K562 (cell line): Measurements from ENCODE around the gene OTULIN. TPM values are rescaled to one million over a fixed set of nuclear protein-coding genes. Genes with fewer than 3 reads are reported as not detected.

Experiments
- ATAC-seq: fragments of 200-7000 bp; cut with Tn5 transposase; 3 replicates; pipeline ENCODE4 v1.9.1; 2020; ENCODE audit warnings: moderate library complexity
- BruUV-seq: library from RNA; stranded (reverse); fragments of 400-500 nt; replicated peaks from 2 replicates; lab custom pipeline; 2021; lab: Mats Ljungman, UMichigan
- CTCF ChIA-PET: fragments of 300-600 bp; formaldehyde crosslinking; extraction: SDS; loops from one replicate; lab custom pipeline; 2021; ENCODE audit warnings: low intra/inter-chr PET ratio; lab: Yijun Ruan, JAX
- POLR2A ChIA-PET: fragments of 300-600, 350-650 bp; sonication (Branson Sonifier 250); formaldehyde crosslinking; extraction: SDS; loops from one replicate; lab custom pipeline; 2021; ENCODE audit warnings: antibody characterized with exemption, inconsistent platforms; lab: Yijun Ruan, JAX
- DNase-seq, 4 experiments: peaks; one replicate each; pipeline versions ENCODE4 v3.0.0 to v3.0.0-alpha.2; 2011 to 2018; ENCODE audit warnings: low spot score in 3 of 4, mixed read lengths in 3 of 4; ENCODE audit errors: extremely low read depth in 1 of 4
- FAIRE-seq: peaks from 2 replicates; lab custom pipeline; 2011; peaks lifted over from hg19 to GRCh38; lab: Jason Lieb, UNC
- H2AFZ ChIP-seq: 2 replicates; pipeline ENCODE4 v1.6.0; 2011; ENCODE audit warnings: low read depth, low read length, control low read depth, inconsistent platforms
- H3K27ac ChIP-seq: fragments of 200-600 bp; 3 replicates; pipeline ENCODE4 v1.8.0; 2011; ENCODE audit warnings: low read depth, mild to moderate bottlenecking, control low read depth, inconsistent platforms, low read length, moderate library complexity, mixed read lengths; ENCODE audit errors: extremely low read depth
- H3K27me3 ChIP-seq, 2 experiments: fragments of 300-600 bp in 1 of 2; 2 replicates in 1 of 2; 3 replicates in 1 of 2; pipeline versions ENCODE4 v1.6.0 to v1.8.0; 2011; ENCODE audit warnings: inconsistent platforms in 2 of 2, low read length in 2 of 2, mild to moderate bottlenecking in 1 of 2, mixed read lengths in 1 of 2, moderate library complexity in 1 of 2; ENCODE audit not compliant: control insufficient read depth in 2 of 2, insufficient read depth in 2 of 2
- H3K36me3 ChIP-seq: fragments of 300-600 bp; 3 replicates; pipeline ENCODE4 v1.8.0; 2011; ENCODE audit warnings: mild to moderate bottlenecking, low read length, inconsistent platforms; ENCODE audit not compliant: control insufficient read depth, insufficient read depth
- H3K4me1 ChIP-seq, 2 experiments: fragments of 200-600 bp in 1 of 2; replicated peaks in 1 of 2; 2 replicates in 1 of 2; 3 replicates in 1 of 2; pipeline versions ENCODE4 v1.5.1 to v1.8.0; 2011; ENCODE audit warnings: inconsistent platforms in 2 of 2, low read length in 2 of 2, mild to moderate bottlenecking in 1 of 2, mixed read lengths in 1 of 2, moderate library complexity in 1 of 2; ENCODE audit not compliant: control insufficient read depth in 2 of 2, insufficient read depth in 2 of 2
- H3K4me2 ChIP-seq: 2 replicates; pipeline ENCODE4 v1.6.1; 2011; ENCODE audit warnings: low read length, control low read depth, inconsistent platforms, mixed read lengths; ENCODE audit not compliant: insufficient read depth
- H3K4me3 ChIP-seq: fragments of 200-600 bp; sonication (generic), shearing (Covaris generic); 2 replicates; pipeline ENCODE4 v1.5.1; 2016; ENCODE audit warnings: control low read depth, inconsistent platforms
- H3K79me2 ChIP-seq: fragments of 200-600 bp; 3 replicates; pipeline ENCODE4 v1.8.0; 2011; ENCODE audit warnings: low read length, inconsistent platforms; ENCODE audit not compliant: control insufficient read depth, insufficient read depth
- H3K9ac ChIP-seq, 2 experiments: 2 replicates each; pipeline versions ENCODE4 v1.6.0 to v1.6.1; 2011; ENCODE audit warnings: low read depth in 2 of 2, low read length in 2 of 2, control low read depth in 1 of 2, inconsistent platforms in 1 of 2, mild to moderate bottlenecking in 1 of 2, mixed read lengths in 1 of 2; ENCODE audit not compliant: insufficient read depth in 1 of 2
- H3K9me1 ChIP-seq: one replicate; pipeline ENCODE4 v1.6.0; 2011; ENCODE audit warnings: inconsistent platforms, mild to moderate bottlenecking, low read length, moderate library complexity; ENCODE audit not compliant: control insufficient read depth, insufficient read depth
- H3K9me3 ChIP-seq: replicated peaks from 2 replicates; pipeline ENCODE4 v1.5.1; 2011; ENCODE audit warnings: low read depth, low read length, inconsistent platforms; ENCODE audit not compliant: control insufficient read depth, insufficient read depth
- H4K20me1 ChIP-seq: replicated peaks from 2 replicates; pipeline ENCODE4 v1.6.1; 2011; ENCODE audit warnings: low read length, inconsistent platforms, mixed read lengths; ENCODE audit not compliant: control insufficient read depth, insufficient read depth
- C11orf30 ChIP-seq: fragments of 450-650 bp; IDR thresholded peaks from 2 replicates; pipeline ENCODE4 v1.6.1; 2016; ENCODE audit warnings: low read depth, mild to moderate bottlenecking
- HINFP ChIP-seq: fragments of 450-650 bp; conservative IDR thresholded peaks from 2 replicates; pipeline ENCODE4 v1.6.1; 2016; ENCODE audit warnings: missing genetic modification characterization, low read depth, mild to moderate bottlenecking, control low read depth, missing compliant biosample characterization
- SIX5 ChIP-seq, 2 experiments: IDR thresholded peaks; 2 replicates each; pipeline ENCODE4 v1.6.1; 2011; ENCODE audit warnings: low read length in 2 of 2, borderline replicate concordance in 1 of 2, low read depth in 1 of 2, mild to moderate bottlenecking in 1 of 2, moderate library complexity in 1 of 2; ENCODE audit not compliant: insufficient read depth in 1 of 2
- SMAD3 ChIP-seq: fragments of 450-650 bp; formaldehyde crosslinking; conservative IDR thresholded peaks from 2 replicates; pipeline ENCODE4 v1.4.0; 2020; ENCODE audit warnings: mild to moderate bottlenecking
- SRF ChIP-seq, 2 experiments: fragments of 250-450, 450-650 bp in 1 of 2; sonication (Bioruptor Pico) in 1 of 2; sonication (generic) in 1 of 2; formaldehyde crosslinking; IDR thresholded peaks; 2 replicates each; pipeline versions ENCODE4 v1.5.0 to v1.5.1; 2020 to 2022; ENCODE audit warnings: mild to moderate bottlenecking in 1 of 2, missing genetic modification reagents in 1 of 2
- TEAD4 ChIP-seq, 2 experiments: sonication (generic) in 1 of 2; formaldehyde crosslinking in 1 of 2; IDR thresholded peaks; 2 replicates each; pipeline versions ENCODE4 v1.6.1 to v1.8.0; 2012 to 2022; ENCODE audit warnings: borderline replicate concordance in 1 of 2, inconsistent platforms in 1 of 2, low read length in 1 of 2, mild to moderate bottlenecking in 1 of 2, missing genetic modification reagents in 1 of 2
- ZNF224 ChIP-seq: sonication (generic); formaldehyde crosslinking; IDR thresholded peaks from 2 replicates; pipeline ENCODE4 v1.8.0; 2022; ENCODE audit warnings: mild to moderate bottlenecking, missing genetic modification reagents
- ZNF24 ChIP-seq: fragments of 450-650 bp; IDR thresholded peaks from 2 replicates; pipeline ENCODE4 v1.6.1; 2016
- ZZZ3 ChIP-seq: fragments of 450-650 bp; IDR thresholded peaks from 2 replicates; pipeline ENCODE4 v1.6.1; 2016; ENCODE audit warnings: antibody characterized with exemption, mild to moderate bottlenecking, moderate library complexity
- WGBS: fragments of 100-300 bp; shearing (Covaris generic); methylation state at CpG from one replicate; pipeline ENCODE4 v1.1.6; 2016; ENCODE audit warnings: low coverage, mixed read lengths; ENCODE audit not compliant: insufficient coverage; ENCODE audit errors: missing lambda C conversion rate; 5-methylcytosine and 5-hydroxymethylcytosine counted together
- in situ Hi-C: fragments of 300-500 bp; cut with MboI; formaldehyde crosslinking; loops from 4 replicates; pipeline ENCODE4 v1.15.0; 2018; ENCODE audit warnings: inconsistent platforms, mixed read lengths
- intact Hi-C: fragments of 100-400 bp; cut with micrococcal nuclease; formaldehyde crosslinking; loops from 2 replicates; pipeline ENCODE4 v1.14.2; 2022
- polyA plus RNA-seq, 8 experiments: library from polyadenylated mRNA; depleted of rRNA in 4 of 8; stranded (reverse) in 5 of 8; unstranded in 3 of 8; fragments of >200 nt; fragmentation: Nextera tagmentation in 2 of 8; fragmentation: Illumina TruSeq in 1 of 8; extraction: Ambion mirVana in 2 of 8; extraction: Trizol in 1 of 8; gene quantifications; 2 replicates each; pipeline versions ENCODE4 v1.2.1 to v1.2.3, GENCODE V29; 2011 to 2014; ENCODE audit warnings: inconsistent platforms in 1 of 8, missing spikeins in 1 of 8
- total RNA-seq, 7 experiments: library from RNA; depleted of rRNA in 6 of 7; stranded (reverse); fragments of >200 nt in 6 of 7; fragmentation: Illumina TruSeq in 2 of 7; extraction: Trizol in 2 of 7; gene quantifications; 2 replicates each; pipeline versions ENCODE4 v1.2.1 to v1.2.3, GENCODE V29; 2011 to 2021; ENCODE audit warnings: low replicate concordance in 1 of 7
- TF ChIP-seq, protein P1 (sequence below): IDR thresholded peaks from 2 replicates; pipeline ENCODE4 v1.6.1; 2012; ENCODE audit warnings: low read depth, low read length, improper control_type of control experiment, borderline replicate concordance
- TF ChIP-seq, protein P2 (sequence below): fragments of 450-650 bp; IDR thresholded peaks from 2 replicates; pipeline ENCODE4 v1.6.1; 2016; ENCODE audit warnings: borderline replicate concordance
- TF ChIP-seq, protein P3 (sequence below): fragments of 450-650 bp; IDR thresholded peaks from 2 replicates; pipeline ENCODE4 v1.7.0; 2016; ENCODE audit warnings: borderline replicate concordance

Gene OTULIN
- total and polyA plus RNA-seq, 9 of the 15 experiments (the other 6 are each of a cell fraction or from before 2014, with no cell fraction given) = 3.3 to 33.6 (median 20.1) TPM

- TF ChIP-seq, protein P1, sequence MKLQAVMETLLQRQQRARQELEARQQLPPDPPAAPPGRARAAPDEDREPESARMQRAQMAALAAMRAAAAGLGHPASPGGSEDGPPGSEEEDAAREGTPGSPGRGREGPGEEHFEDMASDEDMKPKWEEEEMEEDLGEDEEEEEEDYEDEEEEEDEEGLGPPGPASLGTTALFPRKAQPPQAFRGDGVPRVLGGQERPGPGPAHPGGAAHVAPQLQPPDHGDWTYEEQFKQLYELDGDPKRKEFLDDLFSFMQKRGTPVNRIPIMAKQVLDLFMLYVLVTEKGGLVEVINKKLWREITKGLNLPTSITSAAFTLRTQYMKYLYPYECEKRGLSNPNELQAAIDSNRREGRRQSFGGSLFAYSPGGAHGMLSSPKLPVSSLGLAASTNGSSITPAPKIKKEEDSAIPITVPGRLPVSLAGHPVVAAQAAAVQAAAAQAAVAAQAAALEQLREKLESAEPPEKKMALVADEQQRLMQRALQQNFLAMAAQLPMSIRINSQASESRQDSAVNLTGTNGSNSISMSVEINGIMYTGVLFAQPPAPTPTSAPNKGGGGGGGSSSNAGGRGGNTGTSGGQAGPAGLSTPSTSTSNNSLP = no peak
- TF ChIP-seq C11orf30 = no peak
Observed at GRCh38 chr5:14644623-14645237, 19.8 kb upstream of the OTULIN start (continued).

DNA sequence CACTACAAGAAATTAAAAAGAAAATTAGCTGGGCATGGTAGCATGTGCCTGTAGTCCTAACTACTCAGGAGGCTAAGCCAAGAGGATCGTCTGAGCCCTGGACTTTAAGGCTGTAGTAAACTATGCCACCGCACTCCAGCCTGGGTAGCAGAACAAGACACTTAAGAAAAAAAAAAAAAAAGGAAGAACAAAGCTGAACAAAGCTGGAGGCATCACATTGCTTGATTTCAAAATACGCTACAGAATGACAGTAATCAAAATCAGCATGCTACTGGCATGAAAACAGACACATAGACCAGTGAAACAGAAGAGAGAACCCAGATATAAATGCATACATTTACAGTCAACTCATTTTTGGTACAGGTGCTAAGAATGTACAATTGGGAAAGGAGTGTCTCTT is 14.5 kb upstream of the OTULIN start:
- WGBS = 3% methylated on average over 3 of the region's 3 CpGs
- intact Hi-C loops (loop anchor here (10.0 kb wide), 1 partner anchor 545 kb away; no protein-coding TSS in a partner anchor), in situ Hi-C loops (loop anchor here (5.0 kb wide), 1 partner anchor 293 kb away; no protein-coding TSS in a partner anchor)
- BruUV-seq = no TSS peak
- POLR2A ChIA-PET = interaction anchor here (0.5 to 0.7 kb wide), 2 partner anchors 349 to 388 kb away, joined by 3 to 4 read pairs; no protein-coding TSS in a partner anchor
- DNase-seq (no peak), FAIRE-seq (no peak), ATAC-seq (no peak)
- Histone ChIP-seq H3K79me2 (no peaks in the 10 kb centered on the region), H3K9me3 (no peaks in the 10 kb centered on the region), H3K4me3 (no peak overlapping the region), H3K27ac (no peak overlapping the region), H3K4me2 (no peak overlapping the region), H3K4me1 (no peaks in the 10 kb centered on the region), H2AFZ (no peak overlapping the region), H3K9ac (no peak overlapping the region), H3K36me3 (no peaks in the 10 kb centered on the region), H3K27me3 (peaks cover 0 to 8% of the 10 kb centered on the region in 2 experiments; a peak in 3 of 5 replicates), H4K20me1 (no peaks in the 10 kb centered on the region), H3K9me1 (no peaks in the 10 kb centered on the region)
- CTCF ChIA-PET = interaction anchor here (0.6 kb wide), 2 partner anchors 287 to 674 kb away, joined by 3 to 4 read pairs; no protein-coding TSS in a partner anchor
- TF ChIP-seq ZZZ3 = no peak
- TF ChIP-seq, protein P2, sequence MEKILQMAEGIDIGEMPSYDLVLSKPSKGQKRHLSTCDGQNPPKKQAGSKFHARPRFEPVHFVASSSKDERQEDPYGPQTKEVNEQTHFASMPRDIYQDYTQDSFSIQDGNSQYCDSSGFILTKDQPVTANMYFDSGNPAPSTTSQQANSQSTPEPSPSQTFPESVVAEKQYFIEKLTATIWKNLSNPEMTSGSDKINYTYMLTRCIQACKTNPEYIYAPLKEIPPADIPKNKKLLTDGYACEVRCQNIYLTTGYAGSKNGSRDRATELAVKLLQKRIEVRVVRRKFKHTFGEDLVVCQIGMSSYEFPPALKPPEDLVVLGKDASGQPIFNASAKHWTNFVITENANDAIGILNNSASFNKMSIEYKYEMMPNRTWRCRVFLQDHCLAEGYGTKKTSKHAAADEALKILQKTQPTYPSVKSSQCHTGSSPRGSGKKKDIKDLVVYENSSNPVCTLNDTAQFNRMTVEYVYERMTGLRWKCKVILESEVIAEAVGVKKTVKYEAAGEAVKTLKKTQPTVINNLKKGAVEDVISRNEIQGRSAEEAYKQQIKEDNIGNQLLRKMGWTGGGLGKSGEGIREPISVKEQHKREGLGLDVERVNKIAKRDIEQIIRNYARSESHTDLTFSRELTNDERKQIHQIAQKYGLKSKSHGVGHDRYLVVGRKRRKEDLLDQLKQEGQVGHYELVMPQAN = no peak
- no peak for TF ChIP-seq SIX5 (IDR thresholded peaks at IDR 0.05; ENCODE audit: borderline replicate concordance in 1 of 2, insufficient read depth in 1 of 2, low read depth in 1 of 2, low read length in 2 of 2)
- TF ChIP-seq SMAD3 (CRISPR knock-in tag) = no peak
- TF ChIP-seq HINFP (tag) = no peak
- no peak for TF ChIP-seq ZNF24
- TF ChIP-seq SRF (CRISPR knock-in tag; IDR thresholded peaks at IDR 0.05) = no peak
- TF ChIP-seq TEAD4 (IDR thresholded peaks at IDR 0.05; ENCODE audit: low read length) = no peak
- TF ChIP-seq TEAD4 (CRISPR knock-in tag; IDR thresholded peaks at IDR 0.05; ENCODE audit: borderline replicate concordance) = no peak
- no peak for TF ChIP-seq ZNF224 (CRISPR knock-in tag)
- TF ChIP-seq, protein P3, sequence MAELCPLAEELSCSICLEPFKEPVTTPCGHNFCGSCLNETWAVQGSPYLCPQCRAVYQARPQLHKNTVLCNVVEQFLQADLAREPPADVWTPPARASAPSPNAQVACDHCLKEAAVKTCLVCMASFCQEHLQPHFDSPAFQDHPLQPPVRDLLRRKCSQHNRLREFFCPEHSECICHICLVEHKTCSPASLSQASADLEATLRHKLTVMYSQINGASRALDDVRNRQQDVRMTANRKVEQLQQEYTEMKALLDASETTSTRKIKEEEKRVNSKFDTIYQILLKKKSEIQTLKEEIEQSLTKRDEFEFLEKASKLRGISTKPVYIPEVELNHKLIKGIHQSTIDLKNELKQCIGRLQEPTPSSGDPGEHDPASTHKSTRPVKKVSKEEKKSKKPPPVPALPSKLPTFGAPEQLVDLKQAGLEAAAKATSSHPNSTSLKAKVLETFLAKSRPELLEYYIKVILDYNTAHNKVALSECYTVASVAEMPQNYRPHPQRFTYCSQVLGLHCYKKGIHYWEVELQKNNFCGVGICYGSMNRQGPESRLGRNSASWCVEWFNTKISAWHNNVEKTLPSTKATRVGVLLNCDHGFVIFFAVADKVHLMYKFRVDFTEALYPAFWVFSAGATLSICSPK = no peak
